HCT116 (cell line): ENCODE results near the gene ADAMTS14. TPM values are rescaled to one million over a fixed set of nuclear protein-coding genes. Genes with fewer than 3 reads are reported as not detected.
A peak's percentile ranks its signal among the peaks of the same experiment; 100 is the strongest.

ENCODE experiments used
- ATAC-seq: fragments of 200-7000 bp; cut with Tn5 transposase; 2 replicates; pipeline ENCODE4 v1.9.1; 2020; ENCODE audit warnings: mild to moderate bottlenecking, moderate library complexity
- BruUV-seq: library from RNA; stranded (reverse); fragments of 400-500 nt; replicated peaks from 2 replicates; lab custom pipeline; 2021; lab: Mats Ljungman, UMichigan
- CTCF ChIA-PET: fragments of 300-600 bp; sonication (Branson Sonifier 250); formaldehyde crosslinking; loops from one replicate; lab custom pipeline; 2021; ENCODE audit warnings: antibody characterized with exemption; lab: Charles Lee
- POLR2A ChIA-PET: fragments of 300-600, 350-600 bp; sonication (Branson Sonifier 250); formaldehyde crosslinking; loops from one replicate; lab custom pipeline; 2021; ENCODE audit warnings: antibody characterized with exemption; lab: Charles Lee
- RAD21 ChIA-PET, 2 experiments: fragments of 300-600 bp; sonication (Branson Sonifier 250); formaldehyde crosslinking; loops; one replicate each; lab custom pipeline; 2023; ENCODE audit warnings: low total read pairs in 2 of 2; ENCODE audit not compliant: uncharacterized antibody in 2 of 2, unreplicated experiment in 2 of 2, low non-redundant PET in 1 of 2; lab: Charles Lee
- DNase-seq: peaks from one replicate; pipeline ENCODE4 v3.0.0-alpha.2; 2010; ENCODE audit warnings: low read depth, low spot score
- H2AFZ ChIP-seq: fragments of 200-600 bp; shearing (Covaris generic), sonication (generic); 2 replicates; pipeline ENCODE4 v1.6.1; 2017; ENCODE audit warnings: low read depth, mixed run types, mixed read lengths, antibody characterized with exemption, low read length; ENCODE audit not compliant: poor library complexity, severe bottlenecking
- H3K27ac ChIP-seq: 2 replicates; pipeline ENCODE4 v1.5.1; 2012; ENCODE audit warnings: low read depth, low read length
- H3K27me3 ChIP-seq: fragments of 200-600 bp; sonication (generic); 2 replicates; pipeline ENCODE4 v1.6.1; 2016; ENCODE audit warnings: mixed run types, low read length, mixed read lengths; ENCODE audit not compliant: insufficient read depth
- H3K36me3 ChIP-seq, 2 experiments: fragments of 200-500 bp in 1 of 2; fragments of 200-600 bp in 1 of 2; sonication (Bioruptor generic) in 1 of 2; sonication (generic) in 1 of 2; 2 replicates each; pipeline versions ENCODE4 v1.5.1 to v1.6.1; 2014 to 2016; ENCODE audit warnings: low read length in 2 of 2, inconsistent platforms in 1 of 2, mixed read lengths in 1 of 2, mixed run types in 1 of 2; ENCODE audit not compliant: insufficient read depth in 2 of 2, control insufficient read depth in 1 of 2
- H3K4me1 ChIP-seq, 2 experiments: fragments of 200-600 bp in 1 of 2; sonication (generic) in 1 of 2; 2 replicates each; pipeline versions ENCODE4 v1.5.1 to v1.6.1; 2012 to 2017; ENCODE audit warnings: low read length in 2 of 2, inconsistent platforms in 1 of 2, mild to moderate bottlenecking in 1 of 2, mixed read lengths in 1 of 2, mixed run types in 1 of 2, moderate library complexity in 1 of 2; ENCODE audit not compliant: insufficient read depth in 2 of 2, control insufficient read depth in 1 of 2
- H3K4me2 ChIP-seq: fragments of 200-600 bp; sonication (generic); 2 replicates; pipeline ENCODE4 v1.6.1; 2017; ENCODE audit warnings: mixed run types, low read length, mixed read lengths
- H3K4me3 ChIP-seq, 2 experiments: fragments of 200-600 bp in 1 of 2; sonication (generic) in 1 of 2; replicated peaks in 1 of 2; 2 replicates each; pipeline ENCODE4 v1.5.1; 2011 to 2016; ENCODE audit warnings: low read length in 2 of 2, control low read depth in 1 of 2, low read depth in 1 of 2, mild to moderate bottlenecking in 1 of 2, mixed read lengths in 1 of 2, mixed run types in 1 of 2
- H3K79me2 ChIP-seq: fragments of 200-600 bp; sonication (generic); 2 replicates; pipeline ENCODE4 v1.6.1; 2017; ENCODE audit warnings: mild to moderate bottlenecking, mixed run types, low read length, moderate library complexity, mixed read lengths; ENCODE audit not compliant: insufficient read depth
- H3K9ac ChIP-seq: fragments of 200-600 bp; sonication (generic); 2 replicates; pipeline ENCODE4 v1.6.1; 2016; ENCODE audit warnings: low read length, mixed read lengths
- H3K9me2 ChIP-seq: fragments of 200-600 bp; sonication (generic), shearing (Covaris generic); 2 replicates; pipeline ENCODE4 v1.6.1; 2017; ENCODE audit warnings: mixed run types, mild to moderate bottlenecking, moderate library complexity; ENCODE audit not compliant: insufficient read depth
- H3K9me3 ChIP-seq, 2 experiments: fragments of 200-500 bp in 1 of 2; fragments of 200-600 bp in 1 of 2; sonication (Bioruptor generic) in 1 of 2; sonication (generic) in 1 of 2; 2 replicates each; pipeline ENCODE4 v1.6.1; 2014 to 2017; ENCODE audit warnings: low read length in 2 of 2, mixed read lengths in 2 of 2, inconsistent platforms in 1 of 2, low read depth in 1 of 2, mild to moderate bottlenecking in 1 of 2, mixed run types in 1 of 2, moderate library complexity in 1 of 2; ENCODE audit not compliant: control insufficient read depth in 1 of 2, insufficient read depth in 1 of 2
- H4K20me1 ChIP-seq: fragments of 200-600 bp; sonication (generic), shearing (Covaris generic); 2 replicates; pipeline ENCODE4 v1.6.1; 2017; ENCODE audit warnings: mixed run types, mild to moderate bottlenecking, moderate library complexity; ENCODE audit not compliant: insufficient read depth
- CBX3 ChIP-seq: IDR thresholded peaks from 2 replicates; pipeline ENCODE4 v1.6.1; 2012; ENCODE audit warnings: low read depth
- CEBPB ChIP-seq: IDR thresholded peaks from 2 replicates; pipeline ENCODE4 v1.6.1; 2012; ENCODE audit warnings: low read depth
- CTCF ChIP-seq, 3 experiments: fragments of 200-600 bp in 1 of 3; sonication (generic) in 1 of 3; IDR thresholded peaks in 2 of 3; conservative IDR thresholded peaks in 1 of 3; 2 replicates each; pipeline ENCODE4 v1.5.1; 2012 to 2017; ENCODE audit warnings: low read depth in 2 of 3, low read length in 2 of 3, antibody characterized with exemption in 1 of 3, borderline replicate concordance in 1 of 3, control low read depth in 1 of 3, mild to moderate bottlenecking in 1 of 3, mixed read lengths in 1 of 3, mixed run types in 1 of 3, moderate library complexity in 1 of 3; ENCODE audit not compliant: insufficient read depth in 1 of 3
- EGR1 ChIP-seq: IDR thresholded peaks from 2 replicates; pipeline ENCODE4 v1.6.1; 2012; ENCODE audit warnings: low read depth
- EZH2 ChIP-seq: fragments of 200-600 bp; sonication (generic); IDR thresholded peaks from 2 replicates; pipeline ENCODE4 v1.6.1; 2017; ENCODE audit warnings: antibody characterized with exemption, mixed run types
- EZH2phosphoT487 ChIP-seq: fragments of 200-600 bp; IDR thresholded peaks from 2 replicates; pipeline ENCODE4 v1.6.1; 2018; ENCODE audit warnings: antibody characterized with exemption, borderline replicate concordance
- MAX ChIP-seq: IDR thresholded peaks from 2 replicates; pipeline ENCODE4 v1.6.1; 2012
- POLR2A ChIP-seq: IDR thresholded peaks from 2 replicates; pipeline ENCODE4 v1.7.0; 2011; ENCODE audit warnings: borderline replicate concordance; ENCODE audit not compliant: insufficient read depth, insufficient read length; ENCODE audit errors: extremely low read depth
- POLR2AphosphoS5 ChIP-seq: IDR thresholded peaks from 2 replicates; pipeline ENCODE4 v1.6.1; 2011; ENCODE audit warnings: mild to moderate bottlenecking, low read depth, low read length, moderate library complexity
- RAD21 ChIP-seq: IDR thresholded peaks from 2 replicates; pipeline ENCODE4 v1.6.1; 2012; ENCODE audit warnings: low read depth, mild to moderate bottlenecking
- SIN3A ChIP-seq: IDR thresholded peaks from 2 replicates; pipeline ENCODE4 v1.6.1; 2012; ENCODE audit warnings: low read depth
- SRF ChIP-seq: IDR thresholded peaks from 2 replicates; pipeline ENCODE4 v1.6.1; 2012; ENCODE audit warnings: low read depth
- intact Hi-C: fragments of 100-400 bp; cut with micrococcal nuclease; formaldehyde crosslinking; loops from 2 replicates; pipeline ENCODE4 v1.10.0; 2022
- total RNA-seq: library from RNA; stranded (reverse); gene quantifications from one replicate; pipeline ENCODE4 v1.2.1, GENCODE V29; 2021; ENCODE audit not compliant: unreplicated experiment

The ADAMTS14 gene
- total RNA-seq, 1 experiment from 2014 or later = 13.2 TPM

GRCh38 chr10:70673929-70674559 is 1.7 kb downstream of the ADAMTS14 start:
- TF ChIP-seq CTCF (IDR thresholded peaks at IDR 0.05 in 2 of 3, conservative IDR thresholded peaks at IDR 0.05 in 1 of 3; ENCODE audit: borderline replicate concordance in 1 of 3, insufficient read depth in 1 of 3, low read depth in 2 of 3, low read length in 2 of 3) = no peak
- no peak for TF ChIP-seq EZH2phosphoT487
- TF ChIP-seq EGR1 = no peak
- TF ChIP-seq CBX3 = no peak
- no peak; the same call in 1 of the 2 replicates for TF ChIP-seq POLR2AphosphoS5
- TF ChIP-seq EZH2 = no peak
- no peak for TF ChIP-seq SRF
- TF ChIP-seq MAX = no peak
- no peak for TF ChIP-seq CEBPB
- no peak for TF ChIP-seq POLR2A
- no peak for TF ChIP-seq RAD21
- no peak for TF ChIP-seq SIN3A
- TF ChIP-seq, all 23 proteins: peak for 0
- ATAC-seq = no peak
- Histone ChIP-seq H3K9ac (peak overlapping the region; percentile 85), H3K4me2 (peak overlapping the region; percentile 97), H2AFZ (no peak overlapping the region), H3K4me3 (peak overlapping the region; percentile 47 to 90; a peak in 3 of 4 replicates), H3K79me2 (peaks cover 58% of the 10 kb centered on the region; the same call in 1 of the 2 replicates), H3K27me3 (no peaks in the 10 kb centered on the region), H4K20me1 (no peaks in the 10 kb centered on the region), H3K4me1 (peaks cover 18 to 61% of the 10 kb centered on the region in 2 experiments), H3K27ac (peak overlapping the region; percentile 91; the same call in 1 of the 2 replicates), H3K36me3 (peaks cover 0 to 15% of the 10 kb centered on the region in 2 experiments; a peak in 2 of 4 replicates), H3K9me3 (no peaks in the 10 kb centered on the region), H3K9me2 (no peaks in the 10 kb centered on the region)
- no peak for DNase-seq
- ChIA-PET CTCF (no interaction called here), POLR2A (no interaction called here), RAD21 (no interaction called here)
- intact Hi-C loops = loop anchor here (5.0 kb wide), 1 partner anchor 117 kb away; no protein-coding TSS in a partner anchor
- BruUV-seq = no TSS peak
